Gastroesophageal sphincter (tissue), 4 donors: Measurements from ENCODE around the gene SSC4D. TPM values are rescaled to one million over a fixed set of nuclear protein-coding genes. Genes with fewer than 3 reads are reported as not detected.
"Not testable (repeated sequence)": the region's sequence is repeated elsewhere in the genome, so short reads cannot be mapped to it uniquely, and the experiment has no call there.

Source experiments
- ATAC-seq: fragments of 150-250 bp; one replicate; pipeline ENCODE4 v1.9.1; 2016; ENCODE audit warnings: mild to moderate bottlenecking, moderate library complexity
- H3K27ac ChIP-seq, 4 donors: fragments of 200-600 bp; sonication (generic) in 3 of 4; 1 replicate in 3 of 4; 2 replicates in 1 of 4; pipeline ENCODE4 v1.5.1; 2016 to 2019
- H3K27me3 ChIP-seq: fragments of 200-600 bp; sonication (generic); one replicate; pipeline ENCODE4 v1.5.1; 2019
- H3K36me3 ChIP-seq, 2 donors: fragments of 200-600 bp; sonication (generic); one replicate each; pipeline ENCODE4 v1.5.1; 2019; ENCODE audit warnings: control low read depth in 1 of 2
- H3K4me1 ChIP-seq, 3 donors: fragments of 200-600 bp; sonication (generic); 1 replicate in 2 of 3; 2 replicates in 1 of 3; pipeline ENCODE4 v1.5.1; 2016 to 2019; ENCODE audit warnings: control low read depth in 2 of 3
- H3K4me3 ChIP-seq, 2 donors: fragments of 200-600 bp; sonication (generic); one replicate each; pipeline ENCODE4 v1.5.1; 2019; ENCODE audit warnings: mild to moderate bottlenecking in 1 of 2, moderate library complexity in 1 of 2
- H3K9me3 ChIP-seq, 3 donors: fragments of 200-600 bp; sonication (generic); one replicate each; pipeline ENCODE4 v1.5.1; 2017 to 2019; ENCODE audit warnings: control low read depth in 2 of 3
- CTCF ChIP-seq, 4 experiments: fragments of 200-600 bp in 2 of 4; fragments of 450-650 bp in 2 of 4; sonication (generic) in 1 of 4; IDR thresholded peaks; one replicate each; pipeline ENCODE4 v1.5.1; 2017 to 2019; ENCODE audit warnings: antibody characterized with exemption in 4 of 4, mild to moderate bottlenecking in 2 of 4, moderate library complexity in 2 of 4
- EP300 ChIP-seq: sonication (generic); formaldehyde crosslinking; IDR thresholded peaks from one replicate; pipeline ENCODE4 v1.6.1; 2017; ENCODE audit warnings: antibody characterized with exemption, mild to moderate bottlenecking
- POLR2A ChIP-seq, 2 donors: fragments of 450-650 bp; IDR thresholded peaks; one replicate each; pipeline ENCODE4 v1.6.1; 2017; ENCODE audit warnings: antibody characterized with exemption in 2 of 2, mild to moderate bottlenecking in 2 of 2, moderate library complexity in 1 of 2
- POLR2AphosphoS5 ChIP-seq: sonication (generic); formaldehyde crosslinking; IDR thresholded peaks from one replicate; pipeline ENCODE4 v1.6.1; 2017; ENCODE audit warnings: antibody characterized with exemption
- WGBS, 2 donors: methylation state at CpG; one replicate each; pipeline ENCODE4 v1.1.5; 2018; ENCODE audit warnings: low coverage in 1 of 2; 5-methylcytosine and 5-hydroxymethylcytosine counted together
- total RNA-seq, 4 donors: library from RNA; depleted of rRNA; stranded (reverse); fragments of >200 nt; gene quantifications; one replicate each; pipeline ENCODE4 v1.1.0, GENCODE V29; 2016

Gene SSC4D
- total RNA-seq, 4 donors from 2014 or later = 0.47 to 1.4 (median 1.1) TPM; not detected in 1

GRCh38 chr7:76423666-76424412 lies 14.3 kb upstream of the SSC4D start:
- Histone ChIP-seq H3K9me3 (peaks cover 0 to 7% (median 0%) of the 10 kb centered on the region in 3 donors), H3K4me3 (no peak overlapping the region), H3K4me1 (no peaks in the 10 kb centered on the region), H3K27me3 (peaks cover 30% of the 10 kb centered on the region), H3K36me3 (no peaks in the 10 kb centered on the region), H3K27ac (no peak overlapping the region)
- no peak for ATAC-seq
- WGBS, 2 donors = 57% methylated on average over 9 to 12 of the region's 15 CpGs
- TF ChIP-seq CTCF (IDR thresholded peaks at IDR 0.05) = no peak
- TF ChIP-seq EP300 = no peak
- no peak for TF ChIP-seq POLR2AphosphoS5
- no peak for TF ChIP-seq POLR2A (IDR thresholded peaks at IDR 0.05)

GRCh38 chr7:76421097-76421496 lies 11.6 kb upstream of the SSC4D start:
- peaks cover 30% of the 10 kb centered on the region for H3K27me3 ChIP-seq
- not testable (repeated sequence) for ATAC-seq, H3K36me3 ChIP-seq, H3K9me3 ChIP-seq, H3K4me3 ChIP-seq, H3K4me1 ChIP-seq, H3K27ac ChIP-seq
- WGBS, 2 donors = 80 to 83% methylated on average over 1 to 5 of the region's 6 CpGs

GRCh38 chr7:76417654-76418310 lies 8.3 kb upstream of the SSC4D start:
- not testable (repeated sequence) for H3K27me3 ChIP-seq, H3K27ac ChIP-seq, ATAC-seq, H3K36me3 ChIP-seq, H3K4me1 ChIP-seq, H3K4me3 ChIP-seq, H3K9me3 ChIP-seq
- 86 to 100% methylated on average over 1 to 6 of the region's 10 CpGs for WGBS, 2 donors

GRCh38 chr7:76412249-76412648 lies 2.8 kb upstream of the SSC4D start:
- Histone ChIP-seq H3K27ac (no peak overlapping the region), H3K27me3 (peaks cover 4% of the 10 kb centered on the region), H3K36me3 (no peaks in the 10 kb centered on the region), H3K9me3 (no peaks in the 10 kb centered on the region), H3K4me3 (no peak overlapping the region), H3K4me1 (no peaks in the 10 kb centered on the region)
- no peak for ATAC-seq
- 48 to 61% methylated on average over 4 to 5 of the region's 5 CpGs for WGBS, 2 donors
- TF ChIP-seq POLR2AphosphoS5 (no peak), CTCF (IDR thresholded peaks at IDR 0.05) (no peak), POLR2A (IDR thresholded peaks at IDR 0.05) (no peak), EP300 (no peak)

- no peak for ATAC-seq
- H3K36me3 ChIP-seq = no peaks in the 10 kb centered on the region
- peaks cover 4% of the 10 kb centered on the region for H3K27me3 ChIP-seq
- no peak overlapping the region for H3K4me3 ChIP-seq
- TF ChIP-seq EP300 (no peak), POLR2AphosphoS5 (no peak), CTCF (IDR thresholded peaks at IDR 0.05) (no peak), POLR2A (IDR thresholded peaks at IDR 0.05) (no peak)
- H3K4me1 ChIP-seq = no peaks in the 10 kb centered on the region
- 50 to 100% methylated on average over 1 of the region's 1 CpG for WGBS, 2 donors
- H3K27ac ChIP-seq = no peak overlapping the region
- no peaks in the 10 kb centered on the region for H3K9me3 ChIP-seq
Measured at GRCh38 chr7:76411626-76412025, 2.1 kb upstream of the SSC4D start.

- no peak overlapping the region for H3K27ac ChIP-seq
- TF ChIP-seq EP300 (no peak), CTCF (IDR thresholded peaks at IDR 0.05) (no peak), POLR2AphosphoS5 (no peak), POLR2A (IDR thresholded peaks at IDR 0.05) (no peak)
- peaks cover 4% of the 10 kb centered on the region for H3K27me3 ChIP-seq
- no peaks in the 10 kb centered on the region for H3K4me1 ChIP-seq
- H3K36me3 ChIP-seq = no peaks in the 10 kb centered on the region
- no peak overlapping the region for H3K4me3 ChIP-seq
- no peaks in the 10 kb centered on the region for H3K9me3 ChIP-seq
- ATAC-seq = no peak
Measured at GRCh38 chr7:76408121-76408560, 1.4 kb downstream of the SSC4D start.
